ENCODE results near the gene TSPEAR. TPM values are rescaled to one million over a fixed set of nuclear protein-coding genes. Genes with fewer than 3 reads are reported as not detected.

TSPEAR gene
- total RNA-seq, 4 donors from 2014 or later = not detected

GRCh38 chr21:44555200-44555875 lies 156.0 kb downstream of the TSPEAR start:
- intact Hi-C loops (cut with DNase I; ENCODE audit: low total_unique reads) = no loop called here
- ATAC-seq (no peak), DNase-seq (no peak)
- H3K27me3 ChIP-seq = peaks cover 49 to 57% (median 51%) of the 10 kb centered on the region in 3 donors
- in situ Hi-C loops (cut with MboI; ENCODE audit: low sequenced_read_pairs in 4 of 4) = no loop called here
- TF ChIP-seq POLR2A (IDR thresholded peaks at IDR 0.05) = no peak
- TF ChIP-seq CTCF (IDR thresholded peaks at IDR 0.05 in 4 of 5, conservative IDR thresholded peaks at IDR 0.05 in 1 of 5) = no peak
- no peaks in the 10 kb centered on the region for H3K36me3 ChIP-seq
- no peaks in the 10 kb centered on the region for H3K9me3 ChIP-seq
- no peaks in the 10 kb centered on the region for H3K4me1 ChIP-seq
- H3K4me3 ChIP-seq = no peak overlapping the region
- no peak overlapping the region for H3K27ac ChIP-seq

GRCh38 chr21:44552681-44553080 lies 158.7 kb downstream of the TSPEAR start:
- intact Hi-C loops (cut with DNase I; ENCODE audit: low total_unique reads) = no loop called here
- peaks cover 49 to 71% (median 58%) of the 10 kb centered on the region in 3 donors for H3K27me3 ChIP-seq
- no peaks in the 10 kb centered on the region for H3K9me3 ChIP-seq
- no peak for ATAC-seq
- H3K4me3 ChIP-seq = no peak overlapping the region
- no peak overlapping the region for H3K27ac ChIP-seq
- H3K36me3 ChIP-seq = no peaks in the 10 kb centered on the region
- DNase-seq = no peak
- H3K4me1 ChIP-seq = no peaks in the 10 kb centered on the region
- in situ Hi-C loops (cut with MboI; ENCODE audit: low sequenced_read_pairs in 4 of 4) = no loop called here
- TF ChIP-seq CTCF (IDR thresholded peaks at IDR 0.05 in 4 of 5, conservative IDR thresholded peaks at IDR 0.05 in 1 of 5) = no peak
- no peak for TF ChIP-seq POLR2A (IDR thresholded peaks at IDR 0.05)

GRCh38 chr21:44552136-44552535 lies 159.2 kb downstream of the TSPEAR start:
- intact Hi-C loops (cut with DNase I; ENCODE audit: low total_unique reads) = no loop called here
- Histone ChIP-seq H3K4me3 (no peak overlapping the region), H3K27me3 (peaks cover 44 to 70% (median 52%) of the 10 kb centered on the region in 3 donors), H3K9me3 (no peaks in the 10 kb centered on the region), H3K27ac (no peak overlapping the region), H3K4me1 (no peaks in the 10 kb centered on the region), H3K36me3 (no peaks in the 10 kb centered on the region)
- DNase-seq = no peak
- ATAC-seq = no peak
- TF ChIP-seq POLR2A (IDR thresholded peaks at IDR 0.05) = no peak
- no peak for TF ChIP-seq CTCF (IDR thresholded peaks at IDR 0.05 in 4 of 5, conservative IDR thresholded peaks at IDR 0.05 in 1 of 5)
- in situ Hi-C loops (cut with MboI; ENCODE audit: low sequenced_read_pairs in 4 of 4) = no loop called here

- TF ChIP-seq CTCF (IDR thresholded peaks at IDR 0.05 in 4 of 5, conservative IDR thresholded peaks at IDR 0.05 in 1 of 5) (no peak), POLR2A (IDR thresholded peaks at IDR 0.05) (no peak)
- in situ Hi-C loops (cut with MboI; ENCODE audit: low sequenced_read_pairs in 4 of 4) = no loop called here
- no peak for DNase-seq
- Histone ChIP-seq H3K4me1 (no peaks in the 10 kb centered on the region), H3K4me3 (no peak within 1 kb of the TSS), H3K36me3 (no peaks in the 10 kb centered on the region), H3K27ac (no peak within 1 kb of the TSS), H3K27me3 (peaks cover 38 to 64% (median 45%) of the 10 kb centered on the region in 3 donors), H3K9me3 (no peaks in the 10 kb centered on the region)
- no peak for ATAC-seq
- intact Hi-C loops (cut with DNase I; ENCODE audit: low total_unique reads) = no loop called here
Observed at GRCh38 chr21:44551340-44551961, 159.9 kb downstream of the TSPEAR start, which contains the start of gene KRTAP10-2. KRTAP10-2 (minus strand) TSS chr21:44551505; CDS start chr21:44551458, 47 bp downstream.

All from gastrocnemius medialis (tissue), 4 donors.